GM19395 (cell line): Measurements from ENCODE around the gene DNAJC11.

Experiments used
- ATAC-seq: cut with Tn5 transposase; IDR thresholded peaks from one replicate; pipeline ENCODE4 v1.9.1; 2021; ENCODE audit warnings: mild to moderate bottlenecking, moderate library complexity; ENCODE audit not compliant: unreplicated experiment

Gene DNAJC11

DNA sequence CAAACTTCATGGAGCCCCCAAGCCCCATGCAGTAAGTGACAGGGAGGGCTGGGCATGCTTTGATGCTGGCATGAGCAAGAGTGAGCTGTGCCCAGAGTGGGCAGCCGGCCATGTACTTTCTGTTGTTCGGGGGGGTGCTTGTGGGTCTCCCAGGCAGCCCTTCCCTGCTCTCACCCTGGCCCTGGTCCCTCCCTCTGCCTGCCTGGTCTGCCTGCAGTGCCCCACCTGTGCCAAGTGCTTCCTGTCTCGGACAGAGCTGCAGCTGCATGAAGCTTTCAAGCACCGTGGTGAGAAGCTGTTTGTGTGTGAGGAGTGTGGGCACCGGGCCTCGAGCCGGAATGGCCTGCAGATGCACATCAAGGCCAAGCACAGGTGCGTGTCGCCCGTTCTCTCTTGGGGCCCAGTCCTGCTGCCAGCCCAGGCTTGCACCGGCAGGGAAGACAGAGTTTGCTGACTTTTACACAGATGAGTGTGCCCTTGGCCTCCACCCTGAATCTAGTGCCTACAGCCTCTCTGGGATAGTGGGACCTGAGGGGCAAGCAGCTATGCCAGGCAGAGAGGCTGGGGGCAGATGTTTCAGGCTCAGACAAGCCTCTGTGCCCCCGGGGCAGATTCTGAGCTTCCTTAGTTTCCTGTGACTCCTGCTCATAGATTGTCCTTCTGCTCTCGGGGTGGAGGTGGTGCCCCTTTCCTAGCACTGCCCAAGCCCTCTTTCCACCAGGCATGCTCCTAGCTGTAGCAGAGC, 114.2 kb downstream of the DNAJC11 start:
- no peak for ATAC-seq

DNA sequence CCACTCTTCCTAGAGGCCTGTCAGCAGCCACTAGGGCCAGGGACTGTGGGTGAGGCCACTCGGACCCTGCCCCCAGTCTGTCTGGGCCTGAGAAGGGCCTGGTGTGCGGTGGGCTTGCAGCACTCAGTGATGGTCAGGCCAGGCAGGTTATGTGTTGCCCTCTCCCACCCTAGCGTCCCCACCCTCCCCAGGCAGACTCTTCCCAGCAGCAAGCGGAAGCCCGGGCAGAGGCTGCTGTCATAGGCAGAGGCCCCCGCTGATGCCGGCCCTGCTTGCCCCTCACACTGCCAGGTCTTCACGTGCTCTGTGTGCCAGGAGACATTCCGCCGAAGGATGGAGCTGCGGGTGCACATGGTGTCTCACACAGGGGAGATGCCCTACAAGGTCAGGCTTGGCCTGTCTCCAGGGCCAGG, 115.2 kb downstream of the DNAJC11 start:
- ATAC-seq, result no peak

DNA sequence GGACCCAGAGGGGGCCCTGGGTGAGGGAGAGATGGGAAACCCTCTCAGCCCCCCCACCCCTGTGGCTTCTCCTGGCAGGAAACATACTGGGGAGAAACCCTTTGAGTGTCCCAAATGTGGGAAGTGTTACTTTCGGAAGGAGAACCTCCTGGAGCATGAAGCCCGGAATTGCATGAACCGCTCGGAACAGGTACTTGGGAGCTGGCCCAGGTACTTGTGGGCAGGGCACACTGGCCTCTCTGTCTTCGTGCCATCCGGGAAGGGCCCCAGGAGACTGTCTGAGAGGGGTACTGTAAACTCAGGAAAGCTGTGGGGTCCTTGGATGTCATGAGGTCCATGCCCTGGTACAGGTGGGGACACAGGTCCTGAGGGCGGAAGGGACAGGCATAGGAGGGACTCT, 115.8 kb downstream of the DNAJC11 start:
- no peak for ATAC-seq

DNA sequence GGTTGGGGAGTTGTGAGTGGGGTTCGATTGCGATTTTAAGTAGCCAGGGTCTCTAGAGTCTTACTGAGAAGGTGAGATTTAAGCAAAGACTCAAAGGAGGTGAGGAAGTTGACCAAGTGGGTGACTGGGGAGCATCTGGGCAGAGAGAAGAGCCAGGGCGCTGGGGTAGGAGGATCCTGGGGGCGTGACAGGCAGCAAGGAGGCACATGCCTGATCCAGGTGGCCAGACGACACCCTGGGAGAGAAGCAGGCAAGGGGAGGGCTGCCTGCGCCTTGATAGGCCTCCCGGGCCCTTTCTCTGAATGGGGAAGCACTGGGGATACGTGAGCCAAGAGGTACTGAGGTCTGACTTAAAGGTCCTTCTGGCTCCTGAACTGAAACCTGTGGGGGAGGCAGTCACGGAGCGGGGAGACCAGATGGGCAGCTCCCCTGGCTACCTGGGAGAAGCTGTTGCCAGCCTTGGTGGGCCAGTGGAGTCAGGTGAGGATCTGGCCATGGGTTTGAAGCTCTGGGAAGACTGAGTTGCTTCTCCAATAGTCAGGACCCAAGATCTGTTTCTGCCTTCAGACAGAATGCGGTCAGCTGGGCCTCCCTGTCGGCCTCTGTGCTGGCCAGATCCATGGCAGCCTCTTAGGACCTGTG, 116.4 kb downstream of the DNAJC11 start:
- no peak for ATAC-seq
